ENCODE measurements around the gene VPS51.
A peak's percentile ranks its signal among the peaks of the same experiment; 100 is the strongest.
"Not testable (repeated sequence)": the region's sequence is repeated elsewhere in the genome, so short reads cannot be mapped to it uniquely, and the experiment has no call there.

VPS51 gene

GRCh38 chr11:65107751-65108468 lies 11.9 kb downstream of the VPS51 start:
- DNase-seq (ENCODE audit: low read depth in 2 of 2) = no peak

- no peak for DNase-seq (ENCODE audit: low read depth in 2 of 2)
Observed at GRCh38 chr11:65108469-65109123, 12.6 kb downstream of the VPS51 start.

- DNase-seq (ENCODE audit: low read depth in 2 of 2) = no peak
Observed at GRCh38 chr11:65109231-65110198, 13.5 kb downstream of the VPS51 start.

- DNase-seq (ENCODE audit: low read depth in 2 of 2) = peak; percentile 84 to 93
Observed at GRCh38 chr11:65110354-65110861, 14.4 kb downstream of the VPS51 start.

GRCh38 chr11:65111159-65111743 lies 15.2 kb downstream of the VPS51 start:
- DNase-seq (ENCODE audit: low read depth in 2 of 2) = no peak

- peak; percentile 88 to 94 for DNase-seq (ENCODE audit: low read depth in 2 of 2)
Observed at GRCh38 chr11:65111744-65112545, 15.9 kb downstream of the VPS51 start, which contains the start of gene TM7SF2. Gene TM7SF2 (plus strand): TSS chr11:65111872. CDS start chr11:65112016, 144 bp downstream.

- peak; percentile 56 to 66 for DNase-seq (ENCODE audit: low read depth in 2 of 2)
Observed at GRCh38 chr11:65112546-65113360, 16.7 kb downstream of the VPS51 start.

- no peak for DNase-seq (ENCODE audit: low read depth in 2 of 2)
Observed at GRCh38 chr11:65113361-65113756, 17.3 kb downstream of the VPS51 start.

- DNase-seq (ENCODE audit: low read depth in 2 of 2) = no peak
Observed at GRCh38 chr11:65113839-65114238, 17.8 kb downstream of the VPS51 start.

GRCh38 chr11:65114538-65115171 lies 18.6 kb downstream of the VPS51 start:
- DNase-seq (ENCODE audit: low read depth in 2 of 2) = no peak

GRCh38 chr11:65115361-65116082 lies 19.5 kb downstream of the VPS51 start:
- no peak for DNase-seq (ENCODE audit: low read depth in 2 of 2)

GRCh38 chr11:65116370-65117205 lies 20.6 kb downstream of the VPS51 start:
- DNase-seq (ENCODE audit: low read depth in 2 of 2) = peak; percentile 63 to 64

GRCh38 chr11:65117206-65118096 lies 21.4 kb downstream of the VPS51 start, which contains the start of gene ZNHIT2:
Gene ZNHIT2 (minus strand): TSS chr11:65117701. CDS start chr11:65117653, 48 bp downstream.
- peak; percentile 100 for DNase-seq (ENCODE audit: low read depth in 2 of 2)

GRCh38 chr11:65118097-65118837 lies 22.3 kb downstream of the VPS51 start:
- no peak for DNase-seq (ENCODE audit: low read depth in 2 of 2)

- not testable (repeated sequence) for DNase-seq (ENCODE audit: low read depth in 2 of 2)
Observed at GRCh38 chr11:65118891-65119669, 23.1 kb downstream of the VPS51 start.
